Smooth muscle cell (in vitro differentiated cells): ENCODE measurements around the gene FCGR3B. TPM values are rescaled to one million over a fixed set of nuclear protein-coding genes. Genes with fewer than 3 reads are reported as not detected.
A peak's percentile ranks its signal among the peaks of the same experiment; 100 is the strongest.
"Not testable (repeated sequence)": the region's sequence is repeated elsewhere in the genome, so short reads cannot be mapped to it uniquely, and the experiment has no call there.

Source experiments
- DNase-seq: peaks from one replicate; lab custom pipeline; 2025; ENCODE audit not compliant: unreplicated experiment; lab: John Stamatoyannopoulos, UW
- H2AFZ ChIP-seq: fragments of 200-600 bp; sonication (generic); 2 replicates; pipeline ENCODE4 v1.6.0; 2016; ENCODE audit warnings: antibody characterized with exemption, low read depth, mild to moderate bottlenecking
- H3F3A ChIP-seq: fragments of 200-600 bp; sonication (generic); 2 replicates; pipeline ENCODE4 v1.6.0; 2017; ENCODE audit warnings: antibody characterized with exemption, low read depth
- H3K27ac ChIP-seq: fragments of 200-600 bp; sonication (generic); 2 replicates; pipeline ENCODE4 v1.5.1; 2016; ENCODE audit warnings: low read depth, mild to moderate bottlenecking
- H3K27me3 ChIP-seq: fragments of 200-600 bp; sonication (generic); 2 replicates; pipeline ENCODE4 v1.6.1; 2016; ENCODE audit warnings: low read depth, mild to moderate bottlenecking
- H3K36me3 ChIP-seq: fragments of 200-600 bp; sonication (generic); 2 replicates; pipeline ENCODE4 v1.5.1; 2016; ENCODE audit warnings: low read depth
- H3K4me1 ChIP-seq: fragments of 200-600 bp; sonication (generic); 2 replicates; pipeline ENCODE4 v1.5.1; 2016; ENCODE audit warnings: low read depth
- H3K4me2 ChIP-seq: fragments of 200-600 bp; sonication (generic); 2 replicates; pipeline ENCODE4 v1.6.0; 2016; ENCODE audit warnings: mild to moderate bottlenecking
- H3K4me3 ChIP-seq: fragments of 200-600 bp; sonication (generic); 2 replicates; pipeline ENCODE4 v1.5.1; 2016; ENCODE audit warnings: mild to moderate bottlenecking
- H3K79me2 ChIP-seq: fragments of 200-600 bp; sonication (generic); 2 replicates; pipeline ENCODE4 v1.6.0; 2016; ENCODE audit warnings: low read depth, mild to moderate bottlenecking
- H3K9ac ChIP-seq: fragments of 200-600 bp; sonication (generic); 2 replicates; pipeline ENCODE4 v1.6.0; 2016; ENCODE audit warnings: low read depth
- H3K9me3 ChIP-seq: fragments of 200-600 bp; sonication (generic); replicated peaks from 2 replicates; pipeline ENCODE4 v1.5.1; 2016; ENCODE audit warnings: low read depth
- H4K20me1 ChIP-seq: fragments of 200-600 bp; sonication (generic); 2 replicates; pipeline ENCODE4 v1.6.0; 2016; ENCODE audit warnings: low read depth
- WGBS: methylation state at CpG from one replicate; pipeline ENCODE4 v1.1.7; 2016; ENCODE audit warnings: low lambda C conversion rate; 5-methylcytosine and 5-hydroxymethylcytosine counted together
- polyA plus RNA-seq: library from polyadenylated mRNA; unstranded; fragments of >200 nt; fragmentation: Nextera tagmentation; extraction: Ambion mirVana; gene quantifications from 2 replicates; pipeline ENCODE4 v1.2.1, GENCODE V29; 2016
- total RNA-seq: library from RNA; depleted of rRNA; stranded (reverse); fragments of >200 nt; gene quantifications from 2 replicates; pipeline ENCODE4 v1.2.3, GENCODE V29; 2014

The FCGR3B gene
- total and polyA plus RNA-seq, 2 experiments from 2014 or later, result 1.8 TPM; not detected in 1

GRCh38 chr1:161622054-161622453 lies 8.9 kb downstream of the FCGR3B start:
- not testable (repeated sequence) for H3K79me2 ChIP-seq, H3F3A ChIP-seq, H3K4me1 ChIP-seq, H3K9ac ChIP-seq, H3K27ac ChIP-seq, H2AFZ ChIP-seq, DNase-seq, H4K20me1 ChIP-seq, H3K36me3 ChIP-seq, H3K9me3 ChIP-seq, H3K27me3 ChIP-seq
- H3K4me2 ChIP-seq, result peak overlapping the region; percentile 90
- H3K4me3 ChIP-seq, result peak overlapping the region; percentile 71
- 70% methylated on average over 8 of the region's 8 CpGs for WGBS

GRCh38 chr1:161621181-161622000 lies 9.6 kb downstream of the FCGR3B start:
- Histone ChIP-seq H2AFZ (peak overlapping the region; percentile 77), H3K4me3 (peak overlapping the region; percentile 71), H3K4me2 (peak overlapping the region; percentile 90)
- not testable (repeated sequence) for H3K9me3 ChIP-seq, H3K36me3 ChIP-seq, H3K79me2 ChIP-seq, H3K27me3 ChIP-seq, H3K9ac ChIP-seq, H4K20me1 ChIP-seq, H3K27ac ChIP-seq, H3F3A ChIP-seq, H3K4me1 ChIP-seq
- peak; percentile 13 for DNase-seq
- WGBS, result 2% methylated on average over 41 of the region's 41 CpGs

GRCh38 chr1:161620399-161620798 lies 10.6 kb downstream of the FCGR3B start:
- DNase-seq, H4K20me1 ChIP-seq, H3K9me3 ChIP-seq, H3F3A ChIP-seq, H3K36me3 ChIP-seq, H3K4me2 ChIP-seq, H3K4me1 ChIP-seq, H3K9ac ChIP-seq, H3K27me3 ChIP-seq, H2AFZ ChIP-seq, H3K79me2 ChIP-seq, H3K27ac ChIP-seq: not testable (repeated sequence)
- 92% methylated on average over 7 of the region's 7 CpGs for WGBS
- peak overlapping the region; percentile 71 for H3K4me3 ChIP-seq

- not testable (repeated sequence) for H3K4me1 ChIP-seq, H3K27me3 ChIP-seq, H3K36me3 ChIP-seq, H3K9ac ChIP-seq, H3K9me3 ChIP-seq, H3F3A ChIP-seq, H4K20me1 ChIP-seq, DNase-seq, H3K4me2 ChIP-seq, H3K4me3 ChIP-seq, H2AFZ ChIP-seq, H3K27ac ChIP-seq, H3K79me2 ChIP-seq
- WGBS, result 83% methylated on average over 4 of the region's 4 CpGs
These were observed 12.5 kb downstream of the FCGR3B start for GRCh38 chr1:161618517-161618916.

- not testable (repeated sequence) for DNase-seq, H3K4me2 ChIP-seq, H3F3A ChIP-seq, H4K20me1 ChIP-seq, H3K4me1 ChIP-seq, H3K36me3 ChIP-seq, H3K27ac ChIP-seq, H3K9me3 ChIP-seq, H3K79me2 ChIP-seq, H2AFZ ChIP-seq, H3K27me3 ChIP-seq, H3K4me3 ChIP-seq, H3K9ac ChIP-seq
- WGBS, result 93% methylated on average over 24 of the region's 30 CpGs
These were observed 14.6 kb downstream of the FCGR3B start for GRCh38 chr1:161616417-161616816.

GRCh38 chr1:161613142-161613514 lies 17.8 kb downstream of the FCGR3B start:
- not testable (repeated sequence) for H3K4me1 ChIP-seq, DNase-seq, H4K20me1 ChIP-seq, H3K36me3 ChIP-seq, H3K9ac ChIP-seq, H3K27me3 ChIP-seq, H3K9me3 ChIP-seq, H3F3A ChIP-seq, H3K79me2 ChIP-seq
- H3K27ac ChIP-seq, result peak overlapping the region; percentile 60
- peak overlapping the region; percentile 84 for H3K4me2 ChIP-seq
- H3K4me3 ChIP-seq, result peak overlapping the region; percentile 62
- WGBS, result 13% methylated on average over 6 of the region's 6 CpGs
- peak overlapping the region; percentile 69 for H2AFZ ChIP-seq

GRCh38 chr1:161612322-161613141 lies 18.4 kb downstream of the FCGR3B start:
- H4K20me1 ChIP-seq, H3K36me3 ChIP-seq, H3F3A ChIP-seq, H3K4me1 ChIP-seq, H3K9me3 ChIP-seq, H3K79me2 ChIP-seq, H3K27me3 ChIP-seq: not testable (repeated sequence)
- H3K9ac ChIP-seq, result peak overlapping the region; percentile 36
- peak overlapping the region; percentile 60 for H3K27ac ChIP-seq
- peak overlapping the region; percentile 85 for H2AFZ ChIP-seq
- H3K4me2 ChIP-seq, result peak overlapping the region; percentile 84
- peak overlapping the region; percentile 62 for H3K4me3 ChIP-seq
- peak; percentile 80 for DNase-seq
- WGBS, result 2% methylated on average over 51 of the region's 51 CpGs

GRCh38 chr1:161611866-161612321 lies 19.1 kb downstream of the FCGR3B start:
- not testable (repeated sequence) for H3K9me3 ChIP-seq, H3K79me2 ChIP-seq, H4K20me1 ChIP-seq, H3F3A ChIP-seq, H3K27me3 ChIP-seq, DNase-seq, H3K36me3 ChIP-seq, H3K4me1 ChIP-seq, H3K9ac ChIP-seq
- WGBS, result 3% methylated on average over 19 of the region's 19 CpGs
- Histone ChIP-seq H3K27ac (peak overlapping the region; percentile 50), H3K4me2 (peak overlapping the region; percentile 81), H3K4me3 (peak overlapping the region; percentile 62), H2AFZ (peak overlapping the region; percentile 85)
